GM12874 (cell line): Measurements from ENCODE around the gene MLLT10.

Source experiments
- CTCF ChIP-seq: IDR thresholded peaks from 2 replicates; pipeline ENCODE4 v1.5.1; 2011; ENCODE audit warnings: low read depth, mild to moderate bottlenecking, control low read depth, low read length, moderate library complexity; ENCODE audit not compliant: insufficient read depth

The MLLT10 gene

GRCh38 chr10:21720090-21720489 lies 186.1 kb downstream of the MLLT10 start:
- TF ChIP-seq CTCF, result no peak

GRCh38 chr10:21721000-21721665 lies 187.1 kb downstream of the MLLT10 start:
- no peak for TF ChIP-seq CTCF

- no peak for TF ChIP-seq CTCF
Observed at GRCh38 chr10:21722209-21722608, 188.2 kb downstream of the MLLT10 start.

DNA sequence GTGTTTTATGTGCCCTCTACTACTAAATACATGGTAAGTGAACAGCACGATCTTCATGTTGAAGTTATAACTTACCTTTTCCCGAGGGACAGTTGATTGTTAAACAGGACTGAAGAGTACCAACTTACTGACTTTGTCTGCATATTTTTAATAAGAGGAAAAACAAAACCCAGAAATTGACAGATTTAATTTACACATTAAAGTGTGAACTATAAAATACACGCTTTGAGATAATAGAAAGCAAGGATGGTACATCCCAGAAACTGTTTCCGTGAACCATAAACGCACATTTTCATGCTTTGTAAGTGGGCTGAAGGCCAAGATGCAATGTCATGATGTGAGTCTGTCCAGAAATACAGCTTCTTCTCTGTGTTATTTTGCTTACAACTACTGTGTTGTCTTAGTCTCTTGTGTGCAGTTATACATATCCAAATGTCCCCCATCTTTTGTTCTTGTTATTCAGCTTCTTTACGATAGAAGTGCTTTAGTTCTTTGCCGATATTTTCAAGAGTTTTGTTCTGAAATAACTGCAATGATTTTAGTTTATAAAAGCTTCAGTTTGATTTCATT lies 190.1 kb downstream of the MLLT10 start:
- no peak for TF ChIP-seq CTCF

DNA sequence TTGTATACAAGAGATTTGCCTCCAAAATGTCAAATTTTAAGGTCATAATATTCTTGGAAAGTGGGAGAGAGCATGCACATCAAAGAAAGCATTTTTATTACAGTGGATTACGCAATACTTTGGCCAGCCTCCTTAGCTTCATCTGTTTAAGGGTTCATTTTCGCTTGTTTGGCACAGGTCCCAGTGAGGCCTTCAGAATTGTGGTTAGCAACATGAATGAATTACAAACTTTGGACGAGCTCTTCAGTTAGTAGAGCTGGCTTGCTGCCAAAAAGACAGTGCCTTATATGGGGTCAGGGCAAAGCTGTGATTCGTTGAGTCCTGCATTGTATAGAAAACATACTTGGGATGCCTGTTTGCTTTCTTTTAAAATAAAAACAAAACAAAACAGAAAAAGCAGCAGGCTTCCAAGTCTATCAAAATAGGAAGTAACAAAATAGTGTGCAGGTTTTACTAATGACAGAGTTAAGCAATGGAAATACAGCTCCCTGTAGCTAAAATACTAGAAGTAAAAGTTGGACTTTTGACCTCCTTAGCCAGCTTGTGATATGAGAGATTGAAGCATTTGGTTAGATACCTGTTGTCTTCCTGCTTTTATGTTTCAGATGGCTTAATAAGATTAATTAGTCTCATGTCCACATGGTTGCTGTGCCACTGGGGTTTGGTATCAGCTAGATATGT lies 190.8 kb downstream of the MLLT10 start:
- no peak for TF ChIP-seq CTCF

DNA sequence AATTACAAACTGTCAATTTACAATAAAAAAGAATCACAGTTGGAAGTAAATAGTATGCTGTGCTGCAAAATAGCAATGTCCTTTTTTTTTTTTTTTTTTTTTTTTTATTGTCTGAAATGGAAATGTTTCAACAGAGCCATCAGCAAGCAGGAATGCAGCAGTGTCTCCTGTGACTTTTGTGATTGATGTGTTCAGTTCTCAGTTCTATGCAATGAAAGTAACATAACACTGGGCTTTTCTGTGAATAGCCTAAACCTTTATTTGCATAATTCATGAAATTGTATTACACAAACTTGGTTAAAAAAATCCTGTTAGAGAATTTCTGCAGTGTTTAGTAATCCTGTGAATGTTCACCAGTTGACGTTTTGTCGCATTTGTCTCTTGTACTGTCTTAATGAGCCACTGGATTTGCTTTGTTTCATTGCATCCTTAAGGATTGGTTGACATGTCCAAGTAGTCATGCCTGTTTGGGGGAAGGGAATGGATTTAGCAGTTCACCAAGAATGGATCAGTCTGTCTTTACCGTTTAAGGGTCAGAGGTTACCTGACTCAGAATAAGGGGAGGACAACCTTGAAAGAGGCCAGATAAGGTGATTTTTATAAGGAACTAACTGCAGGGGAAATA lies 192.7 kb downstream of the MLLT10 start:
- no peak for TF ChIP-seq CTCF

DNA sequence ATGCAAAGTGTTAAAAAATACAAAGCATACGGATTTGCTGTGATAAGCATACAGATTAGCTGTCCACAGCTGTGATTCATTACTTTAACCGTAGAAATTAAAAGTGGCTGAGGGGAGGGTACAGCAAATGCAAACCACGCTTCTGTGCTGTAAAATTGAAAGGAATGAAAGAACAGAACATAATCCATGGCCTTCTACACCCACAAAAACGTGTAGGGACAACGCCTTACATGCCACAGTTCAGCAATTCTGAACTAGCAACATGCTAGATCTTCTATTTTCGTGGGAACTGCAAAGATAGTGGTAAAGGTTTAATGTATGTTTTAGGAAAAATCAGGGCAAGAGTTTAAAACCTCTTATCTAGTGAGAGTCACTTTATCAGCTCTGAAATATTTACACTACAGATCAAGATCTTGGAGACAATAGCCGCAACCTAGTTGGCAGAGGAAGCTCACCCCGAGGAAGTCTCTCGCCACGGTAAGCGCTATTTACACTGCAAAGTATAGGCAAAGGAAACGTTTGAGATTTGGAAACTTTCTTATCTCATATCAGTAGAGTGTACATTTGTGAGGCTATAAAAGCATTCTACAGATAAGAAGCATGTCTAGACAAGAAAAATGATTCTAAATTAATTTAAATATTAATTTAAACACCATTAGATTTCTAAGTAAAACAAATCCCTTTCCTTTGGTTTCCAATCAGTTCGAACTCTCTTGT lies 193.6 kb downstream of the MLLT10 start:
- no peak for TF ChIP-seq CTCF
